ENCODE data around the gene RNF19B.

RNF19B gene

GRCh38 chr1:32918179-32918578, 46.4 kb downstream of the RNF19B start:
- Histone ChIP-seq H3K4me1 (ENCODE audit: low read length) (no peaks in the 10 kb centered on the region), H3K4me2 (ENCODE audit: low read length) (no peak overlapping the region), H3K79me2 (ENCODE audit: low read length) (no peaks in the 10 kb centered on the region), H4K20me1 (ENCODE audit: insufficient read depth, low read length) (no peaks in the 10 kb centered on the region), H3K27me3 (ENCODE audit: low read depth, low read length) (no peaks in the 10 kb centered on the region), H3K4me3 (ENCODE audit: low read length) (no peak overlapping the region), H2AFZ (ENCODE audit: low read depth, low read length) (no peak overlapping the region), H3K27ac (ENCODE audit: low read length) (no peak overlapping the region), H3K36me3 (replicated peaks; ENCODE audit: low read depth, low read length) (no peaks in the 10 kb centered on the region), H3K9me3 (ENCODE audit: insufficient read depth, low read length) (no peaks in the 10 kb centered on the region), H3K9ac (ENCODE audit: low read length) (no peak overlapping the region)
- TF ChIP-seq EZH2phosphoT487 (IDR thresholded peaks at IDR 0.05; ENCODE audit: low read depth), result no peak
- TF ChIP-seq, protein P1, sequence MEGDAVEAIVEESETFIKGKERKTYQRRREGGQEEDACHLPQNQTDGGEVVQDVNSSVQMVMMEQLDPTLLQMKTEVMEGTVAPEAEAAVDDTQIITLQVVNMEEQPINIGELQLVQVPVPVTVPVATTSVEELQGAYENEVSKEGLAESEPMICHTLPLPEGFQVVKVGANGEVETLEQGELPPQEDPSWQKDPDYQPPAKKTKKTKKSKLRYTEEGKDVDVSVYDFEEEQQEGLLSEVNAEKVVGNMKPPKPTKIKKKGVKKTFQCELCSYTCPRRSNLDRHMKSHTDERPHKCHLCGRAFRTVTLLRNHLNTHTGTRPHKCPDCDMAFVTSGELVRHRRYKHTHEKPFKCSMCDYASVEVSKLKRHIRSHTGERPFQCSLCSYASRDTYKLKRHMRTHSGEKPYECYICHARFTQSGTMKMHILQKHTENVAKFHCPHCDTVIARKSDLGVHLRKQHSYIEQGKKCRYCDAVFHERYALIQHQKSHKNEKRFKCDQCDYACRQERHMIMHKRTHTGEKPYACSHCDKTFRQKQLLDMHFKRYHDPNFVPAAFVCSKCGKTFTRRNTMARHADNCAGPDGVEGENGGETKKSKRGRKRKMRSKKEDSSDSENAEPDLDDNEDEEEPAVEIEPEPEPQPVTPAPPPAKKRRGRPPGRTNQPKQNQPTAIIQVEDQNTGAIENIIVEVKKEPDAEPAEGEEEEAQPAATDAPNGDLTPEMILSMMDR (IDR thresholded peaks at IDR 0.05; ENCODE audit: low read depth, low read length), result no peak

GRCh38 chr1:32917521-32917920, 47.1 kb downstream of the RNF19B start:
- Histone ChIP-seq H3K4me1 (ENCODE audit: low read length) (no peaks in the 10 kb centered on the region), H3K79me2 (ENCODE audit: low read length) (no peaks in the 10 kb centered on the region), H3K27me3 (ENCODE audit: low read depth, low read length) (no peaks in the 10 kb centered on the region), H3K36me3 (replicated peaks; ENCODE audit: low read depth, low read length) (no peaks in the 10 kb centered on the region), H3K27ac (ENCODE audit: low read length) (no peak overlapping the region), H3K4me3 (ENCODE audit: low read length) (no peak overlapping the region), H3K9ac (ENCODE audit: low read length) (no peak overlapping the region), H4K20me1 (ENCODE audit: insufficient read depth, low read length) (no peaks in the 10 kb centered on the region), H3K4me2 (ENCODE audit: low read length) (no peak overlapping the region), H2AFZ (ENCODE audit: low read depth, low read length) (no peak overlapping the region), H3K9me3 (ENCODE audit: insufficient read depth, low read length) (no peaks in the 10 kb centered on the region)
- no peak for TF ChIP-seq EZH2phosphoT487 (IDR thresholded peaks at IDR 0.05; ENCODE audit: low read depth)
- TF ChIP-seq, protein P1 (IDR thresholded peaks at IDR 0.05; ENCODE audit: low read depth, low read length), result no peak

DNA sequence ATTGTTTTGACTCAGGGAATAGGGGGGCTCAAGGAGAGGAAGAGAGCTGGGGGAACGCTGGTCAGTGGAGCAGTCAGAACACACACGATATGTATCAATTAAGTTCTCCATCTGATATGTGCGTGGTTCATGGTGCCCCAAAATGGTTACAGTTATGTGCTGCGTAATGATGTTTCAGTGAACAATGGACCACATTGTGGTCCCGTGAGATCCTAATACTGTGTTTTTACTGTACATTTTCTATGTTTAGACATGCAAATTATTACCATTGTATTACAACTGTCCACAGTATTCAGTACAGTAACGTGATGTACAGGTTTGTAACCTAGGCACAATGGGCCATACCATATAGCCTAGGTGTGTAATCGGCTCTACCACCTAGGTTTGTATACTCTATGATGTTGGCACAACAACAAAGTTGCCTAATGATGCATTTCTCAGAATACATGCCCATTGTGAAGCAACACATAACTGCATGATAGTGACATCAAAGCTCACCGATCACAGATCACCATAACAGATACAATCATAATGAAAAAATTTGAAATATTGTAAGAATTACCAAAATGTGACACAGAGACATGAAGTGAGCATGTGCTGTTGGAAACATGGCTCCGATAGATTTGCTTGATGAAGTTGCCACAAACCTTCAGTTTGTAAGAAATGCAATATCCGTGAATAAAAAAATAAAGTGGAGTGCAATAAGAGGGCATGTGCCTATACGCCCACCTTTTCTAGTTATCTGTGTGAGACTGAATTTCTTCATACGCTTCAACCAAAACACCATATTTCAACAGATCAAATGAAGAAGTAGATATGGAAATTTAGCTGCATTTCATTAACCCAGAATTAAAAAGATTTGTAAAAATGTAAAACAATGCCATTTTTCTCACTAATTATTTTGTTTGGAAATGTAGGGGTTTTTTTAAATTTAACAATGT, 48.6 kb downstream of the RNF19B start:
- Histone ChIP-seq H4K20me1 (ENCODE audit: insufficient read depth, low read length) (no peaks in the 10 kb centered on the region), H2AFZ (ENCODE audit: low read depth, low read length) (no peak overlapping the region), H3K36me3 (replicated peaks; ENCODE audit: low read depth, low read length) (no peaks in the 10 kb centered on the region), H3K4me2 (ENCODE audit: low read length) (no peak overlapping the region), H3K27ac (ENCODE audit: low read length) (no peak overlapping the region), H3K79me2 (ENCODE audit: low read length) (no peaks in the 10 kb centered on the region), H3K27me3 (ENCODE audit: low read depth, low read length) (no peaks in the 10 kb centered on the region), H3K9me3 (ENCODE audit: insufficient read depth, low read length) (no peaks in the 10 kb centered on the region), H3K4me1 (ENCODE audit: low read length) (no peaks in the 10 kb centered on the region), H3K4me3 (ENCODE audit: low read length) (no peak overlapping the region), H3K9ac (ENCODE audit: low read length) (no peak overlapping the region)
- TF ChIP-seq EZH2phosphoT487 (IDR thresholded peaks at IDR 0.05; ENCODE audit: low read depth), result no peak
- TF ChIP-seq, protein P1 (IDR thresholded peaks at IDR 0.05; ENCODE audit: low read depth, low read length), result no peak

DNA sequence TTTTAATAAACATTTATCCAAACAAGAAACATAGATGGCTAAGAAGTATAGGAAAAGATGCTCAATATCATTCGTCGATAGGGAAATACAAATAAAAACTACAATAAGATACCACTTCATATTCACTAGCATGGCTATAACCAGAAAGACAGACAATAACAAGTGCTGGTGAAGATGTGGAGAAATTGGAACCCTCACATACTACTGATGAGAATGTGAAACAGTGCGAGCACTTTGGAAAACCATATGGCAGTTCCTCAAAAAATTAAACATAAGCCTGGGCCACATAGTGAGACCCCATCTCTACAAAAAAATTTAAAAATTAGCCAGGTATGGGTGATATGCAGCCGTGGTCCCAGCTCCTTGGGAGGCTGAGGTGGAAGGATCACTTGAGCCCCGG, 54.3 kb downstream of the RNF19B start:
- TF ChIP-seq, protein P1 (IDR thresholded peaks at IDR 0.05; ENCODE audit: low read depth, low read length), result no peak
- TF ChIP-seq EZH2phosphoT487 (IDR thresholded peaks at IDR 0.05; ENCODE audit: low read depth), result no peak
- Histone ChIP-seq H3K4me3 (ENCODE audit: low read length) (no peak overlapping the region), H3K9me3 (ENCODE audit: insufficient read depth, low read length) (no peaks in the 10 kb centered on the region)

More for the DNA sequence above, 54.3 kb downstream of the RNF19B start:
- Histone ChIP-seq H2AFZ (ENCODE audit: low read depth, low read length) (no peak overlapping the region), H4K20me1 (ENCODE audit: insufficient read depth, low read length) (no peaks in the 10 kb centered on the region), H3K4me1 (ENCODE audit: low read length) (no peaks in the 10 kb centered on the region), H3K79me2 (ENCODE audit: low read length) (no peaks in the 10 kb centered on the region), H3K36me3 (replicated peaks; ENCODE audit: low read depth, low read length) (no peaks in the 10 kb centered on the region), H3K4me2 (ENCODE audit: low read length) (no peak overlapping the region), H3K27me3 (ENCODE audit: low read depth, low read length) (no peaks in the 10 kb centered on the region), H3K27ac (ENCODE audit: low read length) (no peak overlapping the region), H3K9ac (ENCODE audit: low read length) (no peak overlapping the region)

Data from OCI-LY3 (cell line).